Gastroesophageal sphincter (tissue), 4 donors: ENCODE data around the gene VSIG10L2. TPM values are rescaled to one million over a fixed set of nuclear protein-coding genes. Genes with fewer than 3 reads are reported as not detected.

Experiments used
- ATAC-seq: fragments of 150-250 bp; one replicate; pipeline ENCODE4 v1.9.1; 2016; ENCODE audit warnings: mild to moderate bottlenecking, moderate library complexity
- H3K27ac ChIP-seq, 4 donors: fragments of 200-600 bp; sonication (generic) in 3 of 4; 1 replicate in 3 of 4; 2 replicates in 1 of 4; pipeline ENCODE4 v1.5.1; 2016 to 2019
- H3K27me3 ChIP-seq: fragments of 200-600 bp; sonication (generic); one replicate; pipeline ENCODE4 v1.5.1; 2019
- H3K36me3 ChIP-seq, 2 donors: fragments of 200-600 bp; sonication (generic); one replicate each; pipeline ENCODE4 v1.5.1; 2019; ENCODE audit warnings: control low read depth in 1 of 2
- H3K4me1 ChIP-seq, 3 donors: fragments of 200-600 bp; sonication (generic); 1 replicate in 2 of 3; 2 replicates in 1 of 3; pipeline ENCODE4 v1.5.1; 2016 to 2019; ENCODE audit warnings: control low read depth in 2 of 3
- H3K4me3 ChIP-seq, 2 donors: fragments of 200-600 bp; sonication (generic); one replicate each; pipeline ENCODE4 v1.5.1; 2019; ENCODE audit warnings: mild to moderate bottlenecking in 1 of 2, moderate library complexity in 1 of 2
- H3K9me3 ChIP-seq, 3 donors: fragments of 200-600 bp; sonication (generic); one replicate each; pipeline ENCODE4 v1.5.1; 2017 to 2019; ENCODE audit warnings: control low read depth in 2 of 3
- EP300 ChIP-seq: sonication (generic); formaldehyde crosslinking; IDR thresholded peaks from one replicate; pipeline ENCODE4 v1.6.1; 2017; ENCODE audit warnings: antibody characterized with exemption, mild to moderate bottlenecking
- POLR2A ChIP-seq, 2 donors: fragments of 450-650 bp; IDR thresholded peaks; one replicate each; pipeline ENCODE4 v1.6.1; 2017; ENCODE audit warnings: antibody characterized with exemption in 2 of 2, mild to moderate bottlenecking in 2 of 2, moderate library complexity in 1 of 2
- POLR2AphosphoS5 ChIP-seq: sonication (generic); formaldehyde crosslinking; IDR thresholded peaks from one replicate; pipeline ENCODE4 v1.6.1; 2017; ENCODE audit warnings: antibody characterized with exemption
- WGBS, 2 donors: methylation state at CpG; one replicate each; pipeline ENCODE4 v1.1.5; 2018; ENCODE audit warnings: low coverage in 1 of 2; 5-methylcytosine and 5-hydroxymethylcytosine counted together
- total RNA-seq, 4 donors: library from RNA; depleted of rRNA; stranded (reverse); fragments of >200 nt; gene quantifications; one replicate each; pipeline ENCODE4 v1.1.0, GENCODE V29; 2016
- TF ChIP-seq, protein P1 (sequence below), 4 experiments: fragments of 200-600 bp in 2 of 4; fragments of 450-650 bp in 2 of 4; sonication (generic) in 1 of 4; IDR thresholded peaks; one replicate each; pipeline ENCODE4 v1.5.1; 2017 to 2019; ENCODE audit warnings: antibody characterized with exemption in 4 of 4, mild to moderate bottlenecking in 2 of 4, moderate library complexity in 2 of 4

Gene VSIG10L2
- total RNA-seq, 4 donors from 2014 or later = not detected

DNA sequence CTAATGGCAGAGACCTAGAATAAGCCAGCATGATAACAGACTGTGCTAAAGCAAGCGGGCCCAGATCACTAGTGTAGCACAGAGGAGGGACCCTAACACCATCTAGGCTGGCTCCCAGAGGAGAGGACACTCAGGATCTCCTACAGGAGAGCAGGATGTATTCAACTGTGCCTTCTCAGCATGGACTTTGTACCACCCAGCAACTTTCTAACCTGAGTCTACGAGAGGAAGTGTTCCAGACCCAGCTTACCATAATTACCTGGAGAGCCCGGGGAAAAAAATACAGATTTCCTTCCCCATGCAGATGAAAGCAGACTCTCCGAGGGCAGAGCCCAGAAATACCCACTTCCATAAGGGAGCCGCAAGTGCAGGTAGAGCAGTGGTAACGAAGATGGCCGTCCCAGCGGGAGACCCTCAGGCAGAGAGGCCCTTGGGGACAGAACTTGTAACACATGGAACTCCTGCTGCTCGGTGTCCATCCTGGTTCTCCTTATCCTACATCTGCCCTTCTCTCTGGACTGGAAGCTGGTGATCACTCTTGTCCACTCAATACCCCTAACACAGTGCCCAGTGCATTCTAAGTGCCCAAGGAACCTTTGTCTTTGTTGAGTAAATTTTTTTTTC, 21.3 kb upstream of the VSIG10L2 start:
- H3K4me1 ChIP-seq = no peaks in the 10 kb centered on the region
- TF ChIP-seq POLR2A (IDR thresholded peaks at IDR 0.05) (no peak), POLR2AphosphoS5 (no peak), EP300 (no peak)
- TF ChIP-seq, protein P1, sequence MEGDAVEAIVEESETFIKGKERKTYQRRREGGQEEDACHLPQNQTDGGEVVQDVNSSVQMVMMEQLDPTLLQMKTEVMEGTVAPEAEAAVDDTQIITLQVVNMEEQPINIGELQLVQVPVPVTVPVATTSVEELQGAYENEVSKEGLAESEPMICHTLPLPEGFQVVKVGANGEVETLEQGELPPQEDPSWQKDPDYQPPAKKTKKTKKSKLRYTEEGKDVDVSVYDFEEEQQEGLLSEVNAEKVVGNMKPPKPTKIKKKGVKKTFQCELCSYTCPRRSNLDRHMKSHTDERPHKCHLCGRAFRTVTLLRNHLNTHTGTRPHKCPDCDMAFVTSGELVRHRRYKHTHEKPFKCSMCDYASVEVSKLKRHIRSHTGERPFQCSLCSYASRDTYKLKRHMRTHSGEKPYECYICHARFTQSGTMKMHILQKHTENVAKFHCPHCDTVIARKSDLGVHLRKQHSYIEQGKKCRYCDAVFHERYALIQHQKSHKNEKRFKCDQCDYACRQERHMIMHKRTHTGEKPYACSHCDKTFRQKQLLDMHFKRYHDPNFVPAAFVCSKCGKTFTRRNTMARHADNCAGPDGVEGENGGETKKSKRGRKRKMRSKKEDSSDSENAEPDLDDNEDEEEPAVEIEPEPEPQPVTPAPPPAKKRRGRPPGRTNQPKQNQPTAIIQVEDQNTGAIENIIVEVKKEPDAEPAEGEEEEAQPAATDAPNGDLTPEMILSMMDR (IDR thresholded peaks at IDR 0.05) = no peak
- peaks cover 15% of the 10 kb centered on the region for H3K27me3 ChIP-seq
- H3K27ac ChIP-seq = no peak overlapping the region
- ATAC-seq = no peak
- WGBS, 2 donors = 88 to 92% methylated on average over 4 to 7 of the region's 9 CpGs
- no peaks in the 10 kb centered on the region for H3K36me3 ChIP-seq
- H3K9me3 ChIP-seq = no peaks in the 10 kb centered on the region
- H3K4me3 ChIP-seq = no peak overlapping the region

GRCh38 chr11:125925247-125925740, 20.6 kb upstream of the VSIG10L2 start:
- ATAC-seq = no peak
- no peak overlapping the region for H3K4me3 ChIP-seq
- H3K36me3 ChIP-seq = no peaks in the 10 kb centered on the region
- H3K27ac ChIP-seq = no peak overlapping the region
- TF ChIP-seq, protein P1 (IDR thresholded peaks at IDR 0.05) = no peak
- no peak for TF ChIP-seq POLR2AphosphoS5
- no peak for TF ChIP-seq EP300
- TF ChIP-seq POLR2A (IDR thresholded peaks at IDR 0.05) = no peak
- H3K9me3 ChIP-seq = no peaks in the 10 kb centered on the region
- H3K27me3 ChIP-seq = peaks cover 7% of the 10 kb centered on the region
- H3K4me1 ChIP-seq = no peaks in the 10 kb centered on the region
- 58 to 70% methylated on average over 3 to 4 of the region's 6 CpGs for WGBS, 2 donors

DNA sequence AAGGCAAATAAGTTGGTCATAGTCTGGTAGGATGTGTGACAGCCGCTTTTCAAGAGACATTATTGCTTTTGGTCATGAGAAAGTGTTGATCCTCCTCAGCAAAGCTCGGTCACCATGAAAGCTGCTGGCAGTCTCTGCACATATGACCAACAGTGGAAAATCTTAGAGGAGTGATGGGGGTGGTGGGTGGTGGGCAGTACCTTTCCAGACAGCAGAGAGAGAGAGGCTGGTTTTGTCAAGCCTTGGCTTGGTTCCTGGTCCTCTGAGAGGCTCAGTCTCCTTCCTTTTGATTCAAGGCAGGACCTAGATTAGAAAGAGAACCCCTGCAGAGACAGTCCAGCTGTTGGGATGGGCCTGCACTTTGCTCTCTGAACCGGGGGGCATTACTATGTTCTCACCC, 20.0 kb upstream of the VSIG10L2 start:
- no peak for ATAC-seq
- H3K4me1 ChIP-seq = no peaks in the 10 kb centered on the region
- no peak overlapping the region for H3K27ac ChIP-seq
- TF ChIP-seq POLR2AphosphoS5 = no peak
- TF ChIP-seq, protein P1 (IDR thresholded peaks at IDR 0.05) = no peak
- H3K27me3 ChIP-seq = peaks cover 2% of the 10 kb centered on the region
- 74 to 80% methylated on average over 2 of the region's 3 CpGs for WGBS, 2 donors
- no peak overlapping the region for H3K4me3 ChIP-seq
- no peaks in the 10 kb centered on the region for H3K36me3 ChIP-seq
- H3K9me3 ChIP-seq = no peaks in the 10 kb centered on the region

- Histone ChIP-seq H3K4me1 (peaks cover 0 to 6% (median 0%) of the 10 kb centered on the region in 3 donors), H3K9me3 (no peaks in the 10 kb centered on the region), H3K4me3 (no peak overlapping the region), H3K36me3 (no peaks in the 10 kb centered on the region), H3K27me3 (no peaks in the 10 kb centered on the region), H3K27ac (no peak overlapping the region)
- no peak for TF ChIP-seq POLR2A (IDR thresholded peaks at IDR 0.05)
- no peak for TF ChIP-seq POLR2AphosphoS5
- TF ChIP-seq EP300 = no peak
- TF ChIP-seq, protein P1 (IDR thresholded peaks at IDR 0.05) = no peak
- ATAC-seq = no peak
- 88 to 90% methylated on average over 6 to 11 of the region's 12 CpGs for WGBS, 2 donors
Observed at GRCh38 chr11:125926682-125927081, 19.2 kb upstream of the VSIG10L2 start.

GRCh38 chr11:125929445-125930075, 16.3 kb upstream of the VSIG10L2 start:
- 82 to 87% methylated on average over 3 to 8 of the region's 9 CpGs for WGBS, 2 donors
- Histone ChIP-seq H3K4me1 (peaks cover 0 to 6% (median 0%) of the 10 kb centered on the region in 3 donors), H3K36me3 (no peaks in the 10 kb centered on the region), H3K9me3 (no peaks in the 10 kb centered on the region), H3K27me3 (no peaks in the 10 kb centered on the region), H3K27ac (no peak overlapping the region), H3K4me3 (no peak overlapping the region)
- TF ChIP-seq, protein P1 (IDR thresholded peaks at IDR 0.05) = no peak
- TF ChIP-seq POLR2AphosphoS5 = no peak
- no peak for TF ChIP-seq EP300
- TF ChIP-seq POLR2A (IDR thresholded peaks at IDR 0.05) = no peak
- no peak for ATAC-seq
